ENCODE results near the gene NBPF1. TPM values are rescaled to one million over a fixed set of nuclear protein-coding genes. Genes with fewer than 3 reads are reported as not detected.
"Not testable (repeated sequence)": the region's sequence is repeated elsewhere in the genome, so short reads cannot be mapped to it uniquely, and the experiment has no call there.

The NBPF1 gene
- total RNA-seq, 1 donor from 2014 or later = 20.2 TPM

- not testable (repeated sequence) for DNase-seq (ENCODE audit: low read depth in 2 of 2)
Measured at GRCh38 chr1:16623812-16624719, 10.7 kb upstream of the NBPF1 start.

GRCh38 chr1:16623337-16623736, 10.0 kb upstream of the NBPF1 start:
- peak in 1 of 2 donors; percentile 49 for DNase-seq (ENCODE audit: low read depth in 2 of 2)

GRCh38 chr1:16621681-16622315, 8.4 kb upstream of the NBPF1 start:
- DNase-seq (ENCODE audit: low read depth in 2 of 2) = not testable (repeated sequence)

GRCh38 chr1:16621300-16621658, 7.9 kb upstream of the NBPF1 start:
- DNase-seq (ENCODE audit: low read depth in 2 of 2) = no peak

- DNase-seq (ENCODE audit: low read depth in 2 of 2) = not testable (repeated sequence)
Measured at GRCh38 chr1:16619803-16620501, 6.6 kb upstream of the NBPF1 start.

GRCh38 chr1:16618719-16619118, 5.4 kb upstream of the NBPF1 start:
- no peak for DNase-seq (ENCODE audit: low read depth in 2 of 2)

- DNase-seq (ENCODE audit: low read depth in 2 of 2) = no peak
Measured at GRCh38 chr1:16617778-16618580, 4.6 kb upstream of the NBPF1 start.

- DNase-seq (ENCODE audit: low read depth in 2 of 2) = no peak
Measured at GRCh38 chr1:16617114-16617631, 3.8 kb upstream of the NBPF1 start.

- DNase-seq (ENCODE audit: low read depth in 2 of 2) = no peak
Measured at GRCh38 chr1:16615253-16616252, 2.2 kb upstream of the NBPF1 start.

- no peak for DNase-seq (ENCODE audit: low read depth in 2 of 2)
Measured at GRCh38 chr1:16614361-16615252, 1.2 kb upstream of the NBPF1 start.

GRCh38 chr1:16612332-16613172, 812 bp downstream of the NBPF1 start:
- peak; percentile 50 to 89 for DNase-seq (ENCODE audit: low read depth in 2 of 2)

- DNase-seq (ENCODE audit: low read depth in 2 of 2) = not testable (repeated sequence)
Measured at GRCh38 chr1:16611981-16612331, 1.4 kb downstream of the NBPF1 start.

- not testable (repeated sequence) for DNase-seq (ENCODE audit: low read depth in 2 of 2)
Measured at GRCh38 chr1:16611164-16611563, 2.2 kb downstream of the NBPF1 start.

- DNase-seq (ENCODE audit: low read depth in 2 of 2) = not testable (repeated sequence)
Measured at GRCh38 chr1:16610553-16610952, 2.8 kb downstream of the NBPF1 start.

GRCh38 chr1:16609761-16610160, 3.6 kb downstream of the NBPF1 start:
- DNase-seq (ENCODE audit: low read depth in 2 of 2) = not testable (repeated sequence)

- no peak for DNase-seq (ENCODE audit: low read depth in 2 of 2)
Measured at GRCh38 chr1:16608838-16609560, 4.4 kb downstream of the NBPF1 start.

All from lung microvascular endothelial cell (primary cell).